G401 (cell line): ENCODE results near the gene SEPTIN7. TPM values are rescaled to one million over a fixed set of nuclear protein-coding genes. Genes with fewer than 3 reads are reported as not detected.

Experiments used
- DNase-seq: peaks from one replicate; pipeline ENCODE4 v3.0.0-alpha.2; 2015; ENCODE audit warnings: low spot score
- in situ Hi-C: cut with HindIII; loops from 2 replicates; pipeline ENCODE4 v1.10.0; 2016; ENCODE audit warnings: low sequenced_read_pairs, mixed read lengths
- total RNA-seq: library from RNA; depleted of rRNA; stranded (reverse); fragments of >200 nt; shearing (Covaris generic); gene quantifications from 2 replicates; pipeline ENCODE4 v1.2.3, GENCODE V29; 2014; rRNA removed

SEPTIN7 gene
- total RNA-seq, 1 experiment from 2014 or later = 244 TPM

DNA sequence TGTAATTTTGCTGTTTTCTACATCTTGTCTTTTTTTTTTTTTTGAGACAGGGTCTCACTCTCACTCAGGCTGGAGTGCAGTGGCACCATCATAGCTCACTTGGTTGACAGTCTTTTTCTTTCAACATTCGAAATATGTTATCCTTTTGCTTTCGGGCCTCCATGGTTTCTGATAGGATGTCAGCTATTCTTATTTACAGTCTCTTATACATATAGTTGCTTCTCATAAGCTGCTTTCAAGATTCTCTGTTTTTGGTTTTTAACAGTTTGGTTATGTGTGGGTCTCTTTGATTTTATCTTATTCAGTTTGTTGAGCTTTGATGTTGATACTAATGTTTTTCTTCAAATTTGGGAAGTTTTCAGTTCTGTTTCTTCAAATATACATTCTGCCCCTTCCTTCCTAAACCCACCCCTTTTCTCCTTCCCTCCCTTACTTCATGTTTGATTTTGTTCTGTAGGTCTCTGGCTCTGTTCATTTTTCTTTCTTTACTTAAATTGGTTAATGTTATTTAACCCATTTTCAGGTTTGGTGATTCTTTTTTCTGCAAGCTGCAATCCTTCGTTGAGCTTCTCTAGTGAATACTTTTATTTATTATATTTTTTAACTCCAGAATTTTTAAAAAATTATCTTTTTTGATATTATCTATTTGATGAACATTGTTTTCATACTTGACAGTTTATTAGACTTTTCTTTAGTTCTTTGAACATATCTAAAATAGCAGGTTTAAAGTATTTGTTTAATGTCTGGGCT is 19.3 kb downstream of the SEPTIN7 start:
- no peak for DNase-seq
- in situ Hi-C loops = no loop called here

DNA sequence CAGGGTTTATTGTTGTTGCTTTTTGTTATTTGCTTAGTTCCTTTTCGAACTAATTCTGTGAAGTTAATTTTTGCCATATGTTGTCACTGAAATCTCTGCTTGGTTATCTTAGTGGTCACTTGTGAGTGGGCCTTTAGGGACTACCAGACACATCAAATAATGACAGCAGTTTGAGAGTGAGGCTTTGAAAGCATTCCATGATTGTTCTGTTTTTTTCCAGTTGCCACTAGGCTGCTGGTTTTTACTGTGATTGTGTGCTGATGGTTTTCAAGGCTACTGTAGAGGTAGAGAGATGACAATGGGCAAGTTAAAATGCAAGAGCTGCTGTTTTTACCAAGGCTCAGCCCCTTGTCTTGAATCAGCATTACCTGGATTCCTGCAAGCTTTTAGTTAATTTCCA is 20.0 kb downstream of the SEPTIN7 start:
- in situ Hi-C loops = no loop called here
- no peak for DNase-seq

DNA sequence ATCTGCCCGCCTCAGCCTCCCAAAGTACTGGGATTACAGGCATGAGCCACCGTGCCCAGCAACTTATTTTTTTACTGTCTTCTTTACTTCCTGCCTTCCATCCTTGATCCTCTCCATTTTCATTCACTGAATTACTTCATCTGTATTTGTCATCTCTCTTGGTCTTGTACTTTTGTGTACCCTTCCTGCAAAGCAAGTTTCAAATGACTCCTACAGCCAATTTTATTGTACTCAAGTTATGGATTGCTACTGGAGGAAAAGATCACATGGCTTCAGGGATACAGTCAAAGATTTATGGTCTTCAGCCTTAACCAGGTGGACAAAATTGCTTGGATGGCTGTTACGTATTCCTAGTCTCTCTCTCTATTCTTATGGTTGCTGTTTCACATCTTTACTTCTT is 22.6 kb downstream of the SEPTIN7 start:
- no peak for DNase-seq
- in situ Hi-C loops = no loop called here

DNA sequence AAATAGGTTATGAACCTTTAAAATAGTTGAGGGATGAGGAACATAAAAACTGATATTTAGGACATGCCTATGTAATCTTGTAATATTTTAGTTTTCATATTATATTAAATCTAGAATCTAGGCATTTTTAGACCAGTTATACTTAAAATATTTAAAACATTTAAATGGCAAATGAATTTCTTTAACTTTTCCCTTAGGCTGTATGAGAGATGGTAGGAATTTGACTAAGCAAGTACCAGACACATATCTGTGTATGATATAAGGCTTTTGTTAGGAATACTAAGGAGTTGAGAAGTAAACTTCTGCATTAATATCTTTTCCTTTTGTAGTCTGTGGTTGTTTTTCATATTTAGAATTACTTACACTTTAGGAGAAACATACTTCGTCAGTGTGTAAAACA is 25.1 kb downstream of the SEPTIN7 start:
- in situ Hi-C loops = no loop called here
- no peak for DNase-seq

DNA sequence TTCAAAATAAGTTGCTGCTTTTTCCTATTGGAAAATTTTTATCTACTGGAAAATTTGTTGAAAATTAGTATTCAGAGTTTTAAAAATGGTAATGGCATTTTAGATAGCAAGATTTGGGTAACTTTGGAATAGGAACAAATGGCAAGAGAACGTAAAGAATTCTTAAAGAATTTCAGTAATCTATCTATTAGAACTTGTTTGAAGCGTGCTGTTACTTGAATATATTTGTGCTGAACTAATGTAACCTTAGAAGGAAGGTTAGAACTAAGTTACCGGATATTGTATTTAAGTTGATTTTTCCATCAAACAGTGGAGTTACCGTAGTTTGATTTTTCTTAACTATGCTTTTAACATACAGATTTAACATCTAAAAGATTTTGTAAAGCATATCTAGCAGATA is 25.9 kb downstream of the SEPTIN7 start:
- no peak for DNase-seq
- in situ Hi-C loops = no loop called here

DNA sequence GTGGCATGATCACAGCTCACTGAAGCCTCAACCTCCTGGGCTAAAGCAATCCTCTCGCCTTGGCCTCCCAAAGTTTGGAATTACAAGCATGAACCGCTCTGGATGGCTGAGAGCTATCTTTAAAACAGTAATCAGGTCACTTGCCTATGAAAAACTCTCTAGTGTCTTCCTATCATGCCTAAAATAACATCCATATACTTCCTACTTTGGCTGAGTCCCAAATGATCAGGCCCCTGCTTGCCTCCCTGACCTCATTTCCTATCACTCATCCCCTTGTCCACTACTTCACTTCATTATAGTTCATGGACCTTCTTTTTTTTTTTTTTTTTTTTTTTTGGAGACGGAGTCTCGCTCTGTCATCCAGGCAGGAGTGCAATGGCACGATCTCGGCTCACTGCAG is 28.0 kb downstream of the SEPTIN7 start:
- in situ Hi-C loops = no loop called here
- no peak for DNase-seq

DNA sequence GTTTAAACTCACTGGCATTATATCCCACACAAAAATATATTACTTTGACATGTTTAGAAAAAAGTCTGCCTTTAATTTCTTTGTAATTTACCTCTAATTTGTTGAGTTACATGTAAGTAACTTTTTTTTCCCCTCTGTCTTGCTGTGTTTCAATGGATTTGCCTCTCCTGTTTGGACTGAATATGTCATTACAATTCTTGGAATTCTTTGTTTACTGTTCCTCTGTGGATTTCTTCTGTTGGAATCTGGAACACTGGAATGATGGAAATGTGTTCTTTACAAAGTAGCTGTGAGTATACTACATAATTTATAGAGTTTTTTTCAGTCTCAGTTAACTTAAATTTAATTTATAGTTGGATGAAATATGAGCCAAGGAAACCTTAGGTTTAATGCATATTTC is 30.4 kb downstream of the SEPTIN7 start:
- in situ Hi-C loops = no loop called here
- DNase-seq = no peak

DNA sequence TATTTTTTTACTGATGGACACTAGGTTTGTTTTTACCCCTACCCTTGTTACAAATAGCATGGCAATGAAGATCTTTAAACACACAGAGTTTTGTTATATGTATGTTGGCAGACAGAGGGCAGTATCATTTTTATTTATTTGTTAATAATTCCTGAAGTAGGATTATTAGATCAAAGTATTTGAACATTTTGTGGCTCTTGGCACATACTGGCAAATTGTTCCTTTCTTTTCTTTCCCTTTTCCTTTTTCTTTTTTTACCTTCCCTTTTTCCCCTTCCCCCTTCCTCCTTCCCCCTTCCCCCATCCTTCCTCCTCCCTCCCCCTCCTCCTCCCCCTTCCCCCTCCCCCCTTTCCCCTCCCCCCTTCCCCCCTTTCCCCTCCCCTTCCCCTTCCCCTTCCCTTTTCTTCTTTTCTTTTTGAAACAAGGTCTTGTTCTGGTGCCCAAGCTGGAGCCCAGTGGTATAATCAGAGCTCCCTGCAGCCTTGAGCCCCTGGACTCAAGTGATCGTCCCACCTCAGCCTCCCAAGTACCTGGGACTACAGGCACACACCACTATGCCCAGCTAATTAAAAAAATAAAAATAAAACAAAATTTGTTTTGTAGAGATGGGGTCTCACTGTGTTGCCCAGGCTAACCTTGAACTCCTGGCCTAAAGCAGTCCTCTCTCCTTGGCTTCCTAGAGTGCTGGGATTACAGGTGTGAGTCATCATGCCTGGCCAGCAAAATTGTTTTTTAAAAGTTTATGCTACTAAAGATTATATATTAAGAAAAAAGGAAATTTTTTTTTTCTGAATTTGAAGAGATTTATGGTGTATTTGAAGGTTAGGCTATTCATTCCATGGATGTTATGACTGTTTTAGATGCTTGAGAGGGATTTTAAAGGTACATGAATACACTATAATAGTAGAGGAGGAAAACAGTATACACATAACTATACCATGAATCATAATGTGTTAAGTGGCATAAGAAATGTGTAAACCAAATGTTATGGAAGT is 39.3 kb downstream of the SEPTIN7 start:
- in situ Hi-C loops = no loop called here
- DNase-seq = no peak

DNA sequence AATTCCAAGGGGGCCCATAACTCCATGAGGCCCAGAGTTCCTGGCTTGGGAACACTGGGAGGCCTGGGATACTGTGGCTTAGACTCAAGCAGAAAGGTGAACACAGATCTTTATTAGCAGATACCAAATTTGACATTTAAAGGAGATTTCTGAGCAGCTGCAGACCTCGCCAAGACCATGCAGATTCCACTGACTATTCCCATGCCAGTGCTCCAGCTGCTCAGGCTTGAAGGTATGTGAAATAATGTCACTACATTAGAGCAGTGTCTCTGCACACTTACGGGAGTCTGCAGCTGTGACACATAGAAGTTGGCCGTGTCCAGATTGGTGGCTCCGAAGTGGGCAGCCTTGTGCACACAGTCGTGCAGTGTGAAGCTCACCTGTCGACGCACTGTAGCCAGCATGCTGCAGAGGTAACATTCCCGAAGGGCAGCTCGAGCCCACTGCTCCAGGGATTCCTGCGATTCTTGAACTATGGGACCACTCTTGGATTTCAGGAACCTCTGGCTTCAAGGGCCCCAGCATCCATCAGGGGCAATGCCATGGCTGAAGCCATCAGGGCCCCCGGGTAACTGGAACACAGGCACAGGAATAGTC is 46.1 kb downstream of the SEPTIN7 start:
- in situ Hi-C loops = no loop called here
- DNase-seq = no peak

DNA sequence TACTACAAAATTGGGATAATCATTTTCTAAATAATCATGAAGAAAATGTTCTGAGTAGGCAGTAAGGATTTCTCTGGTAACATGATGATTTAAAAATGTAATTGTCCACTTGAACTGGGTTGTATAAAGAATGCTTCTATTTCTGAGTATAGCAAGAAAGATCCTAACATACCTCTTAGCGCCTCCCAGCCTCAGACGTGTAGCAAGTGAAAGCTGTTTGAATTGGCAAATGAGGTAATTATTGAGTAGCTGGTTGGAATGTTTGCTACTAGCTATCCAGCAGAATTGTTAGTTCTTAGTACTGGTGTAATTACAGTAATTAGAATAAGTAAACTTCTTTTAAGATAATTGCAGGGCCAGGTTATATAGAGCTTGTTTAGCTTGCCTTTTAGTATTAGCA is 47.9 kb downstream of the SEPTIN7 start:
- no peak for DNase-seq
- in situ Hi-C loops = no loop called here

DNA sequence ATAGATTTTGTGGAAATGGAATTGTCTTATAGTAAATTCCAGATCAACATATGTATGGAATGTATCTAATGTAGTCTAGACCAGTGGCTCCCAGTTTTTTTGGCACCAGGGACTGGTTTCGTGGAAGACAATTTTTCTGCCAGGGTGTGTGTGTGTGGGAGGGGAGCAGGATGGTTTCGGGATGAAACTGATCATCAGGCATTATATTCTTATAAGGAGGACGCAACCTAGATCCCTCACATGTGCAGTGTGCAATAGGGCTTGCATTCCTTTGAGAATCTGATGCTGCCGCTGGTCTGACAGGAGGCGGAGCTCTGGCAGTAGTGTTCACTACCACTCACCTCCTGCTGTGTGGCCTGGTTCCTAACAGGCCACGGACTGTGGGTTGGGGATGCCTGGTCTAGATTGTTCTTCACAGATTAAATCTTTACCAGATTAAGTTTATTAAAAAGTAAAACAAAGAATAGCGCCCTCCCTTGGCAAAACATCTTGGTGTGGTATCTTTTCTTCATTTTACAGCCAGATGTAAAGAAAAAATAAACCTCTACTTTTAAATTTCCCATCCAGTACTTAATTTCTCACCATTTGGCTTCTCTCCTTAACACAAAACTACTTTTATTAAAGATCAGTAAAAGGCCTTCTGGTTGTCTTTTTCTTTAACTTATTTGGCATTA is 48.4 kb downstream of the SEPTIN7 start:
- in situ Hi-C loops = no loop called here
- DNase-seq = peak; percentile 40

DNA sequence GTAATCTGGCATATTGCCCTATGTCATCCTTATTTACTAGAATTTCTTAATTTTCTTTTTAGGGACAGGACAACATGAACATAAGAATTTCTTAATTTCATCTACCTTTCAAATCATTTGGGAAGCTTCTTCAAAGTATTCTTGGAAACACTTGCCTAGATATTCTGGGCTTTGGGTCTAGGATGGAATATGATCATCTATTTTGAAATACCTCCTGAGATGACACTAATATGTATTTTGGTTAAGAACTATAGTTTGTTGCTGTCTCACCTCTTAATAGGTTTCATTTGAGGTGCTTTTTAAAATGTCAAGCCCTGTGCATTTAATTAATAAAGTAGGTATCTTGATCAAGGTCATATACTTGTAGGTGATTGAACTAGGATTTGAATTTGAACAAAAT is 49.1 kb downstream of the SEPTIN7 start:
- in situ Hi-C loops = no loop called here
- no peak for DNase-seq

Other genes with a start within 250 kb of the SEPTIN7 start
- 29.4 and 30.0 TPM in 2 replicates for gene HERPUD2, start 105.9 kb upstream of the SEPTIN7 start, total RNA-seq